ENCODE measurements around the gene TFB2M.

DNA sequence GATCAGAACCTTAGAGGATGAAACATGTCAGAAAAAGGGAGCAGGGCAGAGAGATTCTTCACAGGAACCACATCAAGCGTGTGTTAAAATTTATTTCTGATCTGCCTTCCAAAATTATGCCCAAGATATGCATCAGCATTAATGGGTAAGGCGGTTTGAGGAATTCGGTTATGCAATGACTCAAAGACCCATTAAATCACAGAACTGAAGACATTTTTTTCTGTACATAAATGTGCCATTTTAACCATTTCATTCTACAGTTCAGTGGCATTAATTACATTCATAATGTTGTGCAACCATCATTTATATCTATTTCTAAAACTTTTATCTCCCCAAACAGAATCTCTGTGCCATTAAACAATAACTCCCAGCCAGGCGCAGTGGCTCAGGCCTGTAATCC, 43.6 kb upstream of the TFB2M start:
- TF ChIP-seq YY1 (IDR thresholded peaks at IDR 0.05; ENCODE audit: insufficient read depth, insufficient read length) = no peak
- TF ChIP-seq SUZ12 (IDR thresholded peaks at IDR 0.05; ENCODE audit: extremely low read depth, insufficient read depth, insufficient read length) = no peak
